ENCODE data around the gene MRPS34.
"Not testable (repeated sequence)": the region's sequence is repeated elsewhere in the genome, so short reads cannot be mapped to it uniquely, and the experiment has no call there.

MRPS34 gene

GRCh38 chr16:1747934-1748333, 25.0 kb downstream of the MRPS34 start:
- no peak for DNase-seq

GRCh38 chr16:1746693-1747195, 26.2 kb downstream of the MRPS34 start:
- DNase-seq: no peak

GRCh38 chr16:1745900-1746692, 26.8 kb downstream of the MRPS34 start:
- DNase-seq: no peak

GRCh38 chr16:1745181-1745899, 27.6 kb downstream of the MRPS34 start:
- no peak for DNase-seq

- no peak for DNase-seq
Measured at GRCh38 chr16:1744338-1744840, 28.5 kb downstream of the MRPS34 start.

GRCh38 chr16:1743376-1744337, 29.3 kb downstream of the MRPS34 start:
- no peak for DNase-seq

GRCh38 chr16:1741553-1742165, 31.3 kb downstream of the MRPS34 start:
- no peak for DNase-seq

GRCh38 chr16:1740781-1741490, 32.0 kb downstream of the MRPS34 start:
- no peak for DNase-seq

- no peak for DNase-seq
Measured at GRCh38 chr16:1740234-1740633, 32.7 kb downstream of the MRPS34 start.

GRCh38 chr16:1734816-1735215, 38.1 kb downstream of the MRPS34 start:
- no peak for DNase-seq

GRCh38 chr16:1734123-1734522, 38.8 kb downstream of the MRPS34 start:
- DNase-seq: no peak

- DNase-seq: not testable (repeated sequence)
Measured at GRCh38 chr16:1732551-1732987, 40.4 kb downstream of the MRPS34 start.

- DNase-seq: no peak
Measured at GRCh38 chr16:1732071-1732470, 40.9 kb downstream of the MRPS34 start.

GRCh38 chr16:1731603-1732002, 41.3 kb downstream of the MRPS34 start:
- no peak for DNase-seq

GRCh38 chr16:1731073-1731472, 41.9 kb downstream of the MRPS34 start:
- no peak for DNase-seq

- no peak for DNase-seq
Measured at GRCh38 chr16:1729445-1729844, 43.5 kb downstream of the MRPS34 start.

GRCh38 chr16:1729026-1729425, 43.9 kb downstream of the MRPS34 start:
- DNase-seq: no peak

GRCh38 chr16:1727651-1728624, 45.0 kb downstream of the MRPS34 start:
- no peak for DNase-seq

- DNase-seq: no peak
Measured at GRCh38 chr16:1726661-1727502, 46.1 kb downstream of the MRPS34 start.
